ENCODE results near the gene CIT. TPM values are rescaled to one million over a fixed set of nuclear protein-coding genes. Genes with fewer than 3 reads are reported as not detected.

CIT gene
- polyA plus RNA-seq, 3 donors, result 0.03 TPM; not detected in 2

GRCh38 chr12:119681728-119682638, 195.1 kb downstream of the CIT start:
- Histone ChIP-seq H3K36me3 (replicated peaks in 1 of 2; ENCODE audit: control insufficient read depth in 1 of 2, insufficient read depth in 2 of 2, low read length in 2 of 2) (peaks cover 46 to 86% of the 10 kb centered on the region in 2 donors), H3K4me3 (replicated peaks in 1 of 3; ENCODE audit: low read depth in 2 of 3, low read length in 3 of 3) (peak overlapping the region in 2 of 3 experiments; percentile 21 to 53)

More at GRCh38 chr12:119681728-119682638, 195.1 kb downstream of the CIT start:
- Mint-ChIP-seq H3K4me1 (peaks cover 15% of the 10 kb centered on the region), H3K4me3 (peak overlapping the region; percentile 47 to 70), H3K27ac (peak overlapping the region; percentile 84 to 92 (median 88)), H3K9me3 (no peaks in the 10 kb centered on the region), H3K27me3 (ENCODE audit: low read depth in 3 of 3) (no peaks in the 10 kb centered on the region), H3K36me3 (peaks cover 55 to 69% of the 10 kb centered on the region in 2 donors)
- Histone ChIP-seq H3K4me2 (replicated peaks; ENCODE audit: extremely low read depth, low read length, poor library complexity, severe bottlenecking) (peak overlapping the region; percentile 64), H3K79me2 (ENCODE audit: insufficient read depth, low read length) (no peaks in the 10 kb centered on the region), H4K20me1 (ENCODE audit: insufficient read depth, low read length) (no peaks in the 10 kb centered on the region), H3K4me1 (ENCODE audit: control insufficient read depth in 1 of 2, insufficient read depth in 2 of 2, low read length in 2 of 2) (peaks cover 15 to 20% of the 10 kb centered on the region in 2 donors), H3K27ac (ENCODE audit: low read depth in 1 of 2, low read length in 2 of 2) (peak overlapping the region; percentile 41 to 88), H3K9me3 (replicated peaks in 1 of 2; ENCODE audit: control insufficient read depth in 1 of 2, insufficient read depth in 1 of 2, low read length in 2 of 2) (no peaks in the 10 kb centered on the region), H3K9ac (ENCODE audit: insufficient read depth, low read length, poor library complexity, severe bottlenecking) (peak overlapping the region; percentile 58), H2AFZ (ENCODE audit: insufficient read depth, low read depth, low read length, poor library complexity, severe bottlenecking) (peak overlapping the region; percentile 55), H3K27me3 (ENCODE audit: control insufficient read depth in 2 of 2, insufficient read depth in 2 of 2, low read length in 2 of 2) (no peaks in the 10 kb centered on the region)
- TF ChIP-seq CTCF (IDR thresholded peaks at IDR 0.05), result no peak
- WGBS (ENCODE audit: insufficient coverage), result 96% methylated on average over 3 of the region's 9 CpGs
- peak in 1 of 3 donors; percentile 65 for DNase-seq
- intact Hi-C loops (cut with micrococcal nuclease), result no loop called here
